GM18858 (cell line): ENCODE measurements around the gene SSC4D.
"Not testable (repeated sequence)": the region's sequence is repeated elsewhere in the genome, so short reads cannot be mapped to it uniquely, and the experiment has no call there.

Source experiments
- ATAC-seq: cut with Tn5 transposase; IDR thresholded peaks from one replicate; pipeline ENCODE4 v1.9.1; 2021; ENCODE audit not compliant: unreplicated experiment

Gene SSC4D

DNA sequence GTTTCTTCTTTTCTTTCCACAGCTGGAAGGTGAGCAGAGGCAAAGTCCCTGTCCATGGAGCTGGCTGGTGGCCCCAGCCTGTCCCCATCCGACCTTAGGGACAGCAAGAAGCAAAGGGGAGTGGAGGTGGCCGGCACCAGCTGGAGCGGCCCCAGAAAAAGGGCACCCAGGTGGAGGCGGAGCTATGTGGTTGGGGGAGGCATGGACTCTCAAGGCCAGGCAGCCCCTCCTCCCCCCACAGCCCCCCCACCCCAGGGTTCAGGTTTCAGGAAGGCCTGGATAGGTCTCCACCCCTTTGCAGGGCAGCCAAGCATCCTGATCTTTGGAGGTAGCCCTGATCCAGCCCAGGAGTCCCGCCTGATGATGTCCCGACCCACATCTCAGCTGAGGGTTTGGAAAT is at the start of gene SSC4D:
SSC4D (minus strand) TSS at position 161 of the 400 bp plus-strand sequence. CDS start 5,258 bp downstream, outside the sequence.
- no peak for ATAC-seq

- not testable (repeated sequence) for ATAC-seq
These were observed 49.0 kb upstream of the SSC4D start for GRCh38 chr7:76458504-76458903.

- ATAC-seq: not testable (repeated sequence)
These were observed 47.5 kb upstream of the SSC4D start for GRCh38 chr7:76457017-76457416.

- peak; percentile 87 for ATAC-seq
These were observed 36.1 kb upstream of the SSC4D start for GRCh38 chr7:76445577-76446008.

- not testable (repeated sequence) for ATAC-seq
These were observed 34.3 kb upstream of the SSC4D start for GRCh38 chr7:76443846-76444245.

- ATAC-seq: not testable (repeated sequence)
These were observed 33.4 kb upstream of the SSC4D start for GRCh38 chr7:76442664-76443446.

DNA sequence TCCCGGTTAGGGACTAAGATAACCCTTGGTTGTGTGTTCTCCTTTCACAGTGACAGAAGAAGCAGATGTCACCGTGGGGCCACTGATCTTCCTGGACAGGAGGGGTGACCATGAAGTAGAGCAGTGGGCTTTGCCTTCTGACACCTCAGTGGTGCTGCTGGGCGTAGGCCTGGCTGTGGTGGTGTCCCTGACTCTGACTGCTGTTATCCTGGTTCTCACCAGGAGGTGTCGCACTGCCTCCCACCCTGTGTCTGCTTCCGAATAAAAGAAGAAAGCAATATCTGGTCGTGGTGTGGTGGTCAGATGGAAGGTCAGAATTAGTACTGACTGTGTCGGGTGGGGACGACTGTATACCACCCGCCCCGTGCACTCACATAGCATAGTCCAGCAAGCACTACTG is 32.3 kb upstream of the SSC4D start:
- ATAC-seq: peak; percentile 33

DNA sequence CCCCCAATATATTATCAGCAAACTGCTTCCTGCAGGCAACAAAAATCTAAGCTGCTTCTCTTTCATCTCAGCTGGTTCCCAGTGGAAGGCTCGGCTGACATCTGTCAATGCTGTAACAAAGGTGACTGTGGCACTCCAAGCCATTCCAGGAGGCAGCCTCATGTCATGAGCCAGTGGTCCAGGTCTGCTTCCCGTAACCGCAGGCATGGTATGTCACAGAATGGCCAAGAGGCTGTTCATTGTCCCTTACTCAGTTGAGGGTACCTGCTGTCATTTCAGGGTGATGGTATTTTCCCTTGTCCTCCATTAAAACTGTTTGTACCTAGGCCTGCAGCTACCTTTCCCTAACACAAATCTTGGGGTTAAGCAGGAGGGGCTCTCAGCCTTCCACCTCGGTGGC is 30.9 kb upstream of the SSC4D start:
- ATAC-seq: not testable (repeated sequence)

DNA sequence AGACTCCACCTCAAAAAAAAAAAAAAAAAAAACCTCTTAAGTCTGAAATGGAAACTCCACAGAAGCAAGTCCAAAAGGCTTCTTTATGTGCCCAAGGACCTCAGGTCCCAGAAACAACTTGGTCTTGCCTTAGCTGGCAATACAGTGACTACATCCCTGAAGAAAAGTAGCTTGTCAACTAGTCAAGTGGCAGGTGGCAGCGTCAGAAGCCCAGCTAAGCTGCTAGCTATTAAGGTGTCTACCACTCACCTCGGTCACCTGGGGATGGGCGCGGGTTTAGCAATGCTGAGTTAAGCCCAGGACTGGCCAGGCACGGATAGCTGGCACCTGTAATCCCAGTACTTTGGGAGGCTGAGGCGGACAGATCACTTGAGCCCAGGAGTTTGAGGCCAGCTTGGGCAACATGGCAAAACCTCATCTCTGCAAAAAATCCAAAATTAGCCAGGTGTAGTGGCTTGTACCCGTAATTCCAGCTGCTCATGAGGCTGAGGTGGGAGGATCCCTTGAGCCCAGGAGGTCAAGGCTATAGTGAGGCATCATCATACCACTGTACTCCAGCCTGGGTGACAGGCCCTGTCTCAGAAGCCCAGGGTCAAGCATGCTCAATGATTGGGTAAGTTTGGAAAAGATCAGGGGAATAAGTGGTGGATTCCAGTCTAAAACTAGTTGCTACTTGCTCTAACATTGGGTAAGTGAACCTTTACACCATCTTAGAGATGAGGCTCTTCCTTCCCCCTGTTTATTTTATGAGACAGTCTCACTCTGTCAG is 29.8 kb upstream of the SSC4D start:
- not testable (repeated sequence) for ATAC-seq

GRCh38 chr7:76437873-76438272 is 28.4 kb upstream of the SSC4D start:
- peak; percentile 64 for ATAC-seq

DNA sequence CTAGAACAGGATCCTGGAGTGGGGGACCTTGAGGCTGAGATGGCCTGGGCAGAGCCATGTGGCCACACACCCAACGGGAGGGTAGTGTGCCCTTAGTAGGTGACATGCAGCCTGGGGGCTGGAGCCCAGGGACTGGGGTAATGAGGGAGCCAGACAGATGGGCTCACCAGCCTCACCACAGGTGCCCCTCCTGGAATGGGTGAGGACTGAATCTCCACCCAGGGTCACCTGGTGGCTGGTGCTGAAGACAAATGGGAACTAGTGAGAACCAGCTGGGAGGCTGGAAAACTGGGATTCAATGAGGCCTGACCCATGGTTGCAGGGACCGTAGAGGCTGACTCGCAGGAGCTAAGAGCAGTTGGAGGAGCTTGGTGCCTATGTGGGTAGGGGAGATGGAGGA is 21.3 kb upstream of the SSC4D start:
- no peak for ATAC-seq

DNA sequence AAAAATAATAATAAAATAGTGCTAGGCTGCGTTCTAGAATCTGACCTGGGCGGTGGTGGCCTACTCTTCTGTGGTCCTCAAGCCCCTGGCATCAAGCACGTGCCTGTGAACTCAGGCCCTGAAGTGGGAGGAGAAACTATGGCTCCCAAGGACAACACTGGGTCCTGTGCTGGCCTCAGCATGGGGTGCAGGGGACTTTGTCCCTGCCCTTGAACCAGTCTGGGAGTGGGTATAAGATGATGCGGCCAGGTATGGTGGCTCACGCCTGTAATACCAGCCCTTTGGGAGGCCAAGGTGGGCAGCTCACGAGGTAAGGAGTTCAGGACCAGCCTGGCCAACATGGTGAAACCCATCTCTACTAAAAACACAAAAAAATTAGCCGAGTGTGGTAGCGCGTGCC is 20.7 kb upstream of the SSC4D start:
- no peak for ATAC-seq

DNA sequence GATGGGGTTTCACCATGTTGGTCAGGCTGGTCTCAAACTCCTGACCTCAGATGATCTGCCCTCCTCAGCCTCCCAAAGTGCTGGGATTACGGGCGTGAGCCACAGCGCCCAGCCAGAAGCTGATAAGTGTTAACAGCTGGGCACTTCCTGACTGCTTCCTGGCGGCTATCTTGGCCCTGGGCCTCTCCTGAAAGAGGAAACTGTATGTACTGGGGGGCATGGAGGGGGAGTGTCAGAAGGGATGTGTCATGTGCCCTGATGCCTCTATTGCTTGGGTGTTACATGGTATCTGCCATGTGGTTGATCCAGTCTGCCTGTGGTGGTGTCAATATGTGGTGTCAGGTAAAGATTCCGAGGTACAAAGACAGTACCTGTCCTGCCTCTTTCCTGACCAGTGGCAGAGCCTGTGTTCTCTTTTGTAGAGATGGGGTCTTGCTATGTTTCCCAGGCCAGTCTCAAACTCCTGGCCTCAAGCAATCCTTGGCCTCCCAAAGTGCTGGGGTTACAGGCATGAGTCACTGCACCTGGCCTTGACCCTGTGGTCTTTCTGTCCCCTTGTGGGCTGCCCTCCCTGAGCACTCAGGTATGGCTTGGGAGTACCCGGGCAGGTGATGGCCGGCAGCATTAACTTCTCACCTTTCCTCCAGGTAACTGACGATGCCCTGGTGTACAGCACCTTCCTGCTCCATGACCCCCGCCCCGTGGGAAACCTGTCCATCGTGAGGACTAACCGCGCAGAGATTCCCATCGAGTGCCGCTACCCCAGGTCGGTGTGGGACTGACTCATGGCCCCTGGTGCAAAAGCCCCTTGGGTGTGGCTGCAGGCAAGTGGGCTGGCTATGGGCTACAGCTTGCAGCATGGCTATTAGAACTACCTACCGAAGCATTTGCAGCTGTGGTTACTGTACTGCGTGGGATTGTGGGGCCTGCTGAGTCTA is 19.6 kb upstream of the SSC4D start:
- no peak for ATAC-seq

- ATAC-seq: no peak
These were observed 18.8 kb upstream of the SSC4D start for GRCh38 chr7:76428149-76428823.

DNA sequence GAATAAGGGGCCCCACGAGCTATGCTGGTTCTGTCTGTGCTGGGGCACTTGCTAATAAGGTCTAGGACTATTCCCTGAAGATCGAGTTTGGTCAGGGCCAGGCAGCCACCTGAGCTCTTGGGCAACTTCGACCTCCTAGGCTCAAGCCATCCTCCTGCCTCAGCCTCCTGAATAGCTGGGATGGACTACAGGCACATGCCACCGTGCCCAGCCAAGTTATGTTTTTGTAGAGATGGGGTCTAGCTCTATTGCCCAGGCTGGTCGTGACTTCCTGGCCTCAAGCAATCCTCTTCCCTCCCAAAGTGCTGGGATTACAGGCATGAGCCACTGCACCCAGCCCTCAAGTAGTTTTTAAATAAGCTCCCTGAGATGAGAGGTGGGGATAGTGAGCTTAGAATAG is 18.1 kb upstream of the SSC4D start:
- no peak for ATAC-seq

DNA sequence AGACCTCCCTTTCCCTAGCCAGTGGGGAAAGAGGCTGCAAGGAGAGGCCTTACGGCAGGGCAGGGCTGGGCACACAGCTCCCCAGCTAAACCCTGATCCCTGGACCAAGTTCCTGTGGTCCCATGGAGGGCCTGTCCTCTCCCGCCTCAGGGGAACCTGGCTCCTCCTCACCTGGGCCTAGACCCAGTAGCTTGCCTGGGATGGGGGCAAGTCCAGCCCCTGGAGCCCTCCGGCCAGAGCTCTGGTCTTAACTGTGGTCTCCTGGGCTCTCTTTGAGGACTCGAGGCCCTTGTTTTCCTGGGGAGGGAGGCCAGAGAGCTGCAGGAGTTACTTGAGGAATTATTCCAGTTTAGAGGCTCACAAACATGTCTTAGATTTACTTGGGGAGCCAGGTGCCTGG is 16.7 kb upstream of the SSC4D start:
- no peak for ATAC-seq

GRCh38 chr7:76425558-76425957 is 16.1 kb upstream of the SSC4D start:
- ATAC-seq: not testable (repeated sequence)

GRCh38 chr7:76425156-76425555 is 15.7 kb upstream of the SSC4D start:
- ATAC-seq: no peak

- ATAC-seq: peak; percentile 77
These were observed 15.1 kb upstream of the SSC4D start, which contains the start of gene ZP3 for GRCh38 chr7:76424413-76425111. TSS of gene ZP3 (plus strand) at chr7:76424950. CDS start at chr7:76424965, 15 bp downstream.
